ENCODE results near the gene FOXN3. TPM values are rescaled to one million over a fixed set of nuclear protein-coding genes. Genes with fewer than 3 reads are reported as not detected.

The FOXN3 gene
- total RNA-seq, 1 experiment from 2014 or later: 125 TPM

GRCh38 chr14:89107626-89108025 lies 309.4 kb downstream of the FOXN3 start:
- Histone ChIP-seq H2BK120ac (ENCODE audit: low read depth, low read length, poor library complexity, severe bottlenecking) (no peak overlapping the region), H2BK15ac (ENCODE audit: low read depth, low read length) (no peak overlapping the region), H2BK20ac (ENCODE audit: low read depth, low read length, poor library complexity, severe bottlenecking) (no peak overlapping the region), H3K27ac (ENCODE audit: insufficient read length, low read depth, low read length) (no peak overlapping the region), H2AK5ac (ENCODE audit: insufficient read length, low read length) (no peak overlapping the region), H3T11ph (ENCODE audit: low read length) (no peak overlapping the region), H3K23ac (ENCODE audit: insufficient read length, low read depth, low read length) (no peak overlapping the region), H3K27me3 (ENCODE audit: insufficient read depth, low read length) (no peaks in the 10 kb centered on the region), H3K18ac (ENCODE audit: insufficient read length, low read depth, low read length) (no peak overlapping the region), H3K4ac (ENCODE audit: low read depth, low read length) (no peak overlapping the region), H4K20me1 (ENCODE audit: control insufficient read depth, insufficient read depth, insufficient read length) (no peaks in the 10 kb centered on the region), H3K4me2 (ENCODE audit: insufficient read depth, insufficient read length, low read length) (no peak overlapping the region), H2AFZ (ENCODE audit: low read length) (no peak overlapping the region), H3K9ac (ENCODE audit: extremely low read depth, insufficient read length, low read length) (no peak overlapping the region), H4K91ac (ENCODE audit: insufficient read length, low read depth, low read length) (no peak overlapping the region), H3K14ac (ENCODE audit: insufficient read depth, low read length) (no peak overlapping the region), H2BK5ac (ENCODE audit: insufficient read length, low read length) (no peak overlapping the region), H3K4me1 (ENCODE audit: insufficient read depth, low read length) (no peaks in the 10 kb centered on the region), H3K23me2 (ENCODE audit: insufficient read length, low read depth, low read length, poor library complexity, severe bottlenecking) (no peaks in the 10 kb centered on the region), H3K9me3 (ENCODE audit: control insufficient read depth, low read depth, low read length) (no peaks in the 10 kb centered on the region), H4K8ac (replicated peaks; ENCODE audit: insufficient read length, low read depth, low read length) (no peak overlapping the region), H3K56ac (ENCODE audit: insufficient read length, low read depth, low read length) (no peak overlapping the region), H3K79me1 (ENCODE audit: insufficient read depth, low read depth, low read length, poor library complexity, severe bottlenecking) (no peaks in the 10 kb centered on the region), H4K5ac (ENCODE audit: insufficient read length, low read depth, low read length) (no peak overlapping the region), H2BK12ac (ENCODE audit: insufficient read length, low read depth, low read length) (no peak overlapping the region), H3K79me2 (ENCODE audit: insufficient read depth, low read length) (no peaks in the 10 kb centered on the region)
- TF ChIP-seq CTCF (conservative IDR thresholded peaks at IDR 0.05): no peak
- DNase-seq: no peak
- no peak overlapping the region for H3K4me3 Mint-ChIP-seq
- peaks cover 18 to 25% of the 10 kb centered on the region in 2 experiments for H3K9me3 Mint-ChIP-seq
- H3K27me3 Mint-ChIP-seq (ENCODE audit: low read depth): peaks cover 55% of the 10 kb centered on the region
- no CpG with 5 or more reads among the region's 5 CpGs for WGBS (ENCODE audit: extremely low coverage, insufficient read length, low lambda C conversion rate)
- H3K27ac Mint-ChIP-seq: no peak overlapping the region
- peaks cover 0 to 31% (median 8%) of the 10 kb centered on the region in 3 experiments; a peak in 5 of 7 replicates for H3K36me3 Mint-ChIP-seq (ENCODE audit: insufficient read depth in 1 of 3, low read depth in 3 of 3)
- peaks cover 0 to 12% of the 10 kb centered on the region in 2 experiments; a peak in 1 of 4 replicates for H3K4me1 Mint-ChIP-seq
